NT2/D1 (cell line): Measurements from ENCODE around the gene LRRK1.
A peak's percentile ranks its signal among the peaks of the same experiment; 100 is the strongest.

Experiments
- DNase-seq: peaks from one replicate; pipeline ENCODE4 v3.0.0-alpha.2; 2011; ENCODE audit warnings: low read depth, low spot score
- H3K27me3 ChIP-seq: 2 replicates; pipeline ENCODE4 v1.6.0; 2011; ENCODE audit warnings: mild to moderate bottlenecking; ENCODE audit not compliant: insufficient read length, insufficient read depth
- H3K36me3 ChIP-seq: 2 replicates; pipeline ENCODE4 v1.6.1; 2011; ENCODE audit warnings: mild to moderate bottlenecking, low read length, mixed read lengths; ENCODE audit not compliant: insufficient read depth, insufficient read length
- H3K4me1 ChIP-seq: 2 replicates; pipeline ENCODE4 v1.5.1; 2011; ENCODE audit not compliant: insufficient read depth, insufficient read length
- H3K4me3 ChIP-seq: 2 replicates; pipeline ENCODE4 v1.5.1; 2011; ENCODE audit warnings: low read depth; ENCODE audit not compliant: insufficient read length
- H3K9ac ChIP-seq: 2 replicates; pipeline ENCODE4 v1.6.0; 2011; ENCODE audit warnings: low read depth; ENCODE audit not compliant: insufficient read length
- H3K9me3 ChIP-seq: 2 replicates; pipeline ENCODE4 v1.5.1; 2011; ENCODE audit warnings: mild to moderate bottlenecking, low read length; ENCODE audit not compliant: insufficient read depth
- SUZ12 ChIP-seq: IDR thresholded peaks from 2 replicates; pipeline ENCODE4 v1.6.1; 2011; ENCODE audit not compliant: insufficient read length, insufficient read depth; ENCODE audit errors: extremely low read depth
- YY1 ChIP-seq: IDR thresholded peaks from 2 replicates; pipeline ENCODE4 v1.6.1; 2011; ENCODE audit not compliant: insufficient read length, insufficient read depth
- ZNF274 ChIP-seq: IDR thresholded peaks from 2 replicates; pipeline ENCODE4 v1.6.1; 2011; ENCODE audit warnings: mild to moderate bottlenecking, low read depth, low read length

Gene LRRK1

GRCh38 chr15:101087172-101087769, 168.1 kb downstream of the LRRK1 start:
- TF ChIP-seq ZNF274 (no peak), YY1 (no peak), SUZ12 (no peak)
- DNase-seq: no peak
- H3K36me3 ChIP-seq: no peaks in the 10 kb centered on the region
- H3K4me3 ChIP-seq: no peak overlapping the region
- H3K4me1 ChIP-seq: peaks cover 16% of the 10 kb centered on the region
- no peaks in the 10 kb centered on the region for H3K9me3 ChIP-seq
- H3K9ac ChIP-seq: no peak overlapping the region
- H3K27me3 ChIP-seq: no peaks in the 10 kb centered on the region

- Histone ChIP-seq H3K9me3 (no peaks in the 10 kb centered on the region), H3K4me1 (peaks cover 16% of the 10 kb centered on the region), H3K27me3 (no peaks in the 10 kb centered on the region), H3K36me3 (no peaks in the 10 kb centered on the region), H3K9ac (no peak overlapping the region), H3K4me3 (no peak overlapping the region)
- no peak for DNase-seq
- no peak for TF ChIP-seq ZNF274
- no peak for TF ChIP-seq YY1
- TF ChIP-seq SUZ12: no peak
Observed at GRCh38 chr15:101088271-101088670, 169.1 kb downstream of the LRRK1 start.

GRCh38 chr15:101088788-101089578, 169.8 kb downstream of the LRRK1 start:
- no peak overlapping the region for H3K9ac ChIP-seq
- no peak overlapping the region for H3K4me3 ChIP-seq
- no peak for TF ChIP-seq SUZ12
- TF ChIP-seq YY1: no peak
- no peak for TF ChIP-seq ZNF274
- DNase-seq: no peak
- H3K9me3 ChIP-seq: no peaks in the 10 kb centered on the region
- H3K4me1 ChIP-seq: peaks cover 16% of the 10 kb centered on the region
- no peaks in the 10 kb centered on the region for H3K27me3 ChIP-seq
- H3K36me3 ChIP-seq: no peaks in the 10 kb centered on the region

GRCh38 chr15:101089579-101090427, 170.6 kb downstream of the LRRK1 start:
- no peaks in the 10 kb centered on the region for H3K27me3 ChIP-seq
- no peaks in the 10 kb centered on the region for H3K36me3 ChIP-seq
- no peak overlapping the region for H3K4me3 ChIP-seq
- no peaks in the 10 kb centered on the region for H3K9me3 ChIP-seq
- H3K9ac ChIP-seq: peak overlapping the region; percentile 23
- no peak for DNase-seq
- no peak for TF ChIP-seq YY1
- TF ChIP-seq ZNF274: no peak
- TF ChIP-seq SUZ12: no peak
- H3K4me1 ChIP-seq: peaks cover 15% of the 10 kb centered on the region

GRCh38 chr15:101090428-101090790, 171.3 kb downstream of the LRRK1 start:
- no peaks in the 10 kb centered on the region for H3K27me3 ChIP-seq
- H3K4me3 ChIP-seq: no peak overlapping the region
- H3K4me1 ChIP-seq: peaks cover 13% of the 10 kb centered on the region
- no peaks in the 10 kb centered on the region for H3K36me3 ChIP-seq
- no peaks in the 10 kb centered on the region for H3K9me3 ChIP-seq
- no peak for TF ChIP-seq ZNF274
- no peak for TF ChIP-seq SUZ12
- no peak for TF ChIP-seq YY1
- H3K9ac ChIP-seq: no peak overlapping the region
- DNase-seq: no peak

- no peak for TF ChIP-seq SUZ12
- no peak for TF ChIP-seq YY1
Observed at GRCh38 chr15:101091080-101092017, 172.2 kb downstream of the LRRK1 start.

More at GRCh38 chr15:101091080-101092017, 172.2 kb downstream of the LRRK1 start:
- Histone ChIP-seq H3K27me3 (no peaks in the 10 kb centered on the region), H3K4me1 (peaks cover 13% of the 10 kb centered on the region), H3K9me3 (no peaks in the 10 kb centered on the region), H3K9ac (no peak overlapping the region), H3K4me3 (no peak overlapping the region), H3K36me3 (no peaks in the 10 kb centered on the region)
- DNase-seq: no peak
